Effector memory CD8-positive, alpha-beta T cell (primary cell): ENCODE data around the gene SPI1.

Experiments
- ATAC-seq: fragments of 150-1000 bp; cut with Tn5 transposase; replicated peaks from 2 replicates; pipeline ENCODE4 v1.10.0; 2021; ENCODE audit warnings: mild to moderate bottlenecking, moderate library complexity
- DNase-seq, 3 experiments: peaks; one replicate each; pipeline ENCODE4 v3.0.0; 2021
- H3K27ac Mint-ChIP-seq, 2 donors: one replicate each; pipeline ENCODE4 v1.8.0; 2022; ENCODE audit warnings: mild to moderate bottlenecking in 2 of 2, mixed read lengths in 2 of 2, moderate library complexity in 2 of 2
- H3K27me3 Mint-ChIP-seq, 2 donors: one replicate each; pipeline ENCODE4 v1.8.0; 2022; ENCODE audit warnings: mixed read lengths in 2 of 2
- H3K36me3 Mint-ChIP-seq: one replicate; pipeline ENCODE4 v1.8.0; 2022; ENCODE audit warnings: mild to moderate bottlenecking, moderate library complexity, mixed read lengths; ENCODE audit not compliant: insufficient read depth
- H3K4me1 Mint-ChIP-seq, 2 donors: one replicate each; pipeline ENCODE4 v1.8.0; 2022; ENCODE audit warnings: low read depth in 2 of 2, mixed read lengths in 2 of 2
- H3K4me3 Mint-ChIP-seq, 2 donors: one replicate each; pipeline ENCODE4 v1.8.0; 2022; ENCODE audit warnings: mild to moderate bottlenecking in 2 of 2, mixed read lengths in 2 of 2, moderate library complexity in 2 of 2
- H3K9me3 Mint-ChIP-seq, 2 donors: one replicate each; pipeline ENCODE4 v1.8.0; 2022; ENCODE audit warnings: mixed read lengths in 2 of 2
- total RNA-seq, 9 experiments: gene quantifications; one replicate each; lab custom pipeline; 2026; lab: John Stamatoyannopoulos, UW

Gene SPI1
- 0 to 0.67 (median 0) reads per million in 9 experiments for total RNA-seq

GRCh38 chr11:47378010-47378835 lies at the start of gene SPI1:
SPI1 (minus strand) TSS chr11:47378547; CDS start chr11:47378353, 194 bp downstream.
- no peak within 1 kb of the TSS for H3K27ac Mint-ChIP-seq

DNA sequence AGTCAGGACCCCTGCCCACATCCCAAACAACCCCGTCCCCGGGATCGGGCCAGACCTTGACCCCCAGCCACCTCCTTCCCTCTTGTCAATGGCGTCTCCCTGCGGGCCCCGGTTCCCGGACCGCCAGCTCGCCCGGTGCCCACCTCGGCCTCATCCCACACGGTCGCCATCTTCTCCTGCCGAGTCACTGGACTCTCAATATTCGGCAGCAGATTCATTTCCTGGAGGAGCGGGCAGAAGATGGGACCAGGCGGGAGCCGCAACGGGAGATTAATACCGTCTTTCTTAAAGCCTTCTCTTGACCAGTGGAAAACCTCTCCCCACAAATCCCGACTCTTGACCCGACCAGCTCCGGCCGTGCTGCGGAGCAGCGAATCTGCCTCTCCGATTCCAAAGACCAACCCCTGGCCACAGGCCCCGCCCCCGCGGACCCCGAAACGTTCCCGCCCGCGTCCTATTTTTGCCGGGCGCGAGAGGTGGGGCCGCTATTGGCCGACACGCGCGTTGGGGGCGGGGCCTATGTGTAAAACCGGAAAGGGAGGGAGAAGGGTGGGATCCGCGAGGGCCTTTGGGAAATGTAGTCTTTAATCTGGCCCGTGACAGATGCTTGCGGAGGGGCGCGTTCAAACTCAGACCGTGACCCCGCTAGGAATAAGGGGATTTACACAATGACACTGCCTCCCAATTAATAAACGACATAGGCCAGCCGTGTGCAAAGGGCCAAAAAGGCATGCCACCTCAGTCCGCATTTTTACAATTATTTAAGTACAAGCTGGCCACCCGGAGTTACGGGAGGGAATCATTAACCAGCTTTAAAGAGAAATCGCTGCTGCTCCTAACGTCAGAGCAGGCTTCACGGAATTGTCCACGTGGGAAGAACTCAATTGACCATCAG lies 48.0 kb upstream of the SPI1 start, which contains the start of gene PSMC3:
Gene PSMC3 (minus strand): TSS at position 378 of the 895 bp plus-strand sequence. CDS start 160 bp downstream, at position 218.
- Mint-ChIP-seq H3K4me3 (peak within 1 kb of the TSS; percentile 97 to 99), H3K36me3 (peaks cover 44% of the 10 kb centered on the region), H3K27ac (peak within 1 kb of the TSS; percentile 98 to 99), H3K27me3 (no peaks in the 10 kb centered on the region), H3K4me1 (peaks cover 23 to 25% of the 10 kb centered on the region in 2 donors), H3K9me3 (no peaks in the 10 kb centered on the region)
- DNase-seq (peak; percentile 96 to 98 (median 97)), ATAC-seq (peak; percentile 95)

More at GRCh38 chr11:47378010-47378835, at the start of gene SPI1:
- DNase-seq (no peak), ATAC-seq (peak; percentile 53)
- Mint-ChIP-seq H3K4me3 (peak within 1 kb of the TSS in 1 of 2 donors; percentile 44), H3K9me3 (no peaks in the 10 kb centered on the region), H3K36me3 (no peaks in the 10 kb centered on the region), H3K27me3 (no peaks in the 10 kb centered on the region), H3K4me1 (no peaks in the 10 kb centered on the region)

- H3K9me3 Mint-ChIP-seq: no peaks in the 10 kb centered on the region
- H3K36me3 Mint-ChIP-seq: peaks cover 51% of the 10 kb centered on the region
- peak overlapping the region; percentile 97 to 99 for H3K4me3 Mint-ChIP-seq
- peak overlapping the region; percentile 98 to 99 for H3K27ac Mint-ChIP-seq
- no peak for ATAC-seq
- no peaks in the 10 kb centered on the region for H3K27me3 Mint-ChIP-seq
- H3K4me1 Mint-ChIP-seq: peaks cover 23 to 25% of the 10 kb centered on the region in 2 donors
- no peak for DNase-seq
These were observed 47.3 kb upstream of the SPI1 start for GRCh38 chr11:47425611-47426010.

- H3K27ac Mint-ChIP-seq: peak overlapping the region; percentile 33 to 67
- DNase-seq: no peak
- ATAC-seq: no peak
- H3K4me1 Mint-ChIP-seq: peaks cover 9 to 11% of the 10 kb centered on the region in 2 donors
- H3K9me3 Mint-ChIP-seq: no peaks in the 10 kb centered on the region
- H3K27me3 Mint-ChIP-seq: no peaks in the 10 kb centered on the region
- H3K36me3 Mint-ChIP-seq: peaks cover 69% of the 10 kb centered on the region
- H3K4me3 Mint-ChIP-seq: no peak overlapping the region
These were observed 40.3 kb upstream of the SPI1 start for GRCh38 chr11:47418454-47419259.

DNA sequence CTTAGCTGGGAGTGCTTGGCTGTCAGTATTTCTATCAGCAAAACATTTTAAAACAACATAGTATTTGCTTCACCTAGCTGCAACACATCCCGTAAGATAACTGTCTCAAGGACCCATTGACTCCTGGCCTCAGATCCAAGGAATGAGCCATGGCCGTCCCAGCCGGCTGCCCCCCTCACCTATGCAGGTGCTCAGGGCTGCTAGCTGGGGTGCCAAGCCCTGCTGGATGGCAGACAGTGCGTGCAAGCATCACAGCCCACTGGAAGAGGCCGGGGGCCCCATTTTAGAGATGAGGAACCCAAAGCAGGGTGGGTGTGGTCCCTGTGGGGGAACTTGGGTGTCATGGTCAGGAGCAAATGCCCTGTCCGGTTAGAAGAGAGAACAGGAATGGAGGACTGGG lies 39.4 kb upstream of the SPI1 start:
- no peak for DNase-seq
- peak overlapping the region; percentile 33 to 67 for H3K27ac Mint-ChIP-seq
- ATAC-seq: no peak
- H3K4me3 Mint-ChIP-seq: no peak overlapping the region
- no peaks in the 10 kb centered on the region for H3K27me3 Mint-ChIP-seq
- H3K36me3 Mint-ChIP-seq: peaks cover 69% of the 10 kb centered on the region
- H3K9me3 Mint-ChIP-seq: no peaks in the 10 kb centered on the region
- H3K4me1 Mint-ChIP-seq: peaks cover 9% of the 10 kb centered on the region in 2 donors

DNA sequence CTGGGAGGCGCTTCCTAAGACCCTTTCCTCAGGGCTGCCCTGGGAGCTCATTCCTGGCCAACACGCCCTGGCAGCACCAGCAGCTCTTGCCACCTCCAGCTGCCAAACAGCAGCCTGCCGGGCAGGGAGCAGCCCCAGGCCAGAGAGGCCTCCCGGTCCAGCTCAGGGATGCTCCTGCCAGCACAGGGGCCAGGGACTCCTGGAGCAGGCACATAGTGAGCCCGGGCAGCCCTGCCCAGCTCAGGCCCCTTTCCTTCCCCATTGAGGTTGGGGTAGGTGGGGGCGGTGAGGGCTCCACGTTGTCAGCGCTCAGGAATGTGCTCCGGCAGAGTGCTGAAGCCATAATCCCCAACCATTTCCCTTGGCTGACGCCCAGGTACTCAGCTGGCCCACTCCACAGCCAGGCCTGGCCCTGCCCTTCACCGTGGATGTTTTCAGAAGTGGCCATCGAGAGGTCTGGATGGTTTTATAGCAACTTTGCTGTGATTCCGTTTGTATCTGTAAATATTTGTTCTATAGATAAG lies 37.7 kb upstream of the SPI1 start:
- ATAC-seq (no peak), DNase-seq (no peak)
- H3K36me3 Mint-ChIP-seq: peaks cover 52% of the 10 kb centered on the region

GRCh38 chr11:47415091-47415854 lies 36.9 kb upstream of the SPI1 start:
- H3K27ac Mint-ChIP-seq: no peak overlapping the region
- H3K27me3 Mint-ChIP-seq: no peaks in the 10 kb centered on the region
- H3K9me3 Mint-ChIP-seq: no peaks in the 10 kb centered on the region
- H3K4me1 Mint-ChIP-seq: peaks cover 9 to 14% of the 10 kb centered on the region in 2 donors
- ATAC-seq (no peak), DNase-seq (no peak)
- H3K36me3 Mint-ChIP-seq: peaks cover 44% of the 10 kb centered on the region
- H3K4me3 Mint-ChIP-seq: no peak overlapping the region

More for the DNA sequence above, 37.7 kb upstream of the SPI1 start:
- peaks cover 9 to 14% of the 10 kb centered on the region in 2 donors for H3K4me1 Mint-ChIP-seq
- no peaks in the 10 kb centered on the region for H3K27me3 Mint-ChIP-seq
- no peak overlapping the region for H3K4me3 Mint-ChIP-seq
- peak overlapping the region in 1 of 2 donors; percentile 49 for H3K27ac Mint-ChIP-seq
- no peaks in the 10 kb centered on the region for H3K9me3 Mint-ChIP-seq

DNA sequence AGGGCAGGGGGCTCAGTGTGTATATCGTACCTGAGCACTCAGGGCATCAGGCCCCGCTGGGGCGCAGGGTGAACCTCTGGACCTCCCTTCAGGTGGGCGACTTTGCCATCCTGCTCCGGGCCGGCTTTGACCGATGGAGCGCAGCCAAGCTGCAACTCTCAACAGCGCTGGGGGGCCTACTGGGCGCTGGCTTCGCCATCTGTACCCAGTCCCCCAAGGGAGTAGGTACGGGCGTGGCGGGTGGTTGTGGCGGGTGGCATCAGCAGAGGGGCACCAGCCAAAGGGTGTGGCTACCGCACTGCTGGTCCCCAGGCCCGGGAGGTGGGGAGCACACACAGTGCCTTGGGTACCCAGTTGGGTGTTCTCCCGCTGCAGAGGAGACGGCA lies 36.3 kb upstream of the SPI1 start:
- no peaks in the 10 kb centered on the region for H3K9me3 Mint-ChIP-seq
- H3K4me3 Mint-ChIP-seq: no peak overlapping the region
- peaks cover 10 to 15% of the 10 kb centered on the region in 2 donors for H3K4me1 Mint-ChIP-seq
- no peaks in the 10 kb centered on the region for H3K27me3 Mint-ChIP-seq
- ATAC-seq: no peak
- DNase-seq: no peak
- H3K36me3 Mint-ChIP-seq: peaks cover 38% of the 10 kb centered on the region
- peak overlapping the region; percentile 16 to 61 for H3K27ac Mint-ChIP-seq

GRCh38 chr11:47413908-47414684 lies 35.7 kb upstream of the SPI1 start:
- Mint-ChIP-seq H3K4me3 (no peak overlapping the region), H3K9me3 (no peaks in the 10 kb centered on the region), H3K27ac (peak overlapping the region; percentile 16 to 61), H3K27me3 (no peaks in the 10 kb centered on the region), H3K4me1 (peaks cover 16 to 20% of the 10 kb centered on the region in 2 donors), H3K36me3 (peaks cover 38% of the 10 kb centered on the region)
- no peak for ATAC-seq
- no peak for DNase-seq

DNA sequence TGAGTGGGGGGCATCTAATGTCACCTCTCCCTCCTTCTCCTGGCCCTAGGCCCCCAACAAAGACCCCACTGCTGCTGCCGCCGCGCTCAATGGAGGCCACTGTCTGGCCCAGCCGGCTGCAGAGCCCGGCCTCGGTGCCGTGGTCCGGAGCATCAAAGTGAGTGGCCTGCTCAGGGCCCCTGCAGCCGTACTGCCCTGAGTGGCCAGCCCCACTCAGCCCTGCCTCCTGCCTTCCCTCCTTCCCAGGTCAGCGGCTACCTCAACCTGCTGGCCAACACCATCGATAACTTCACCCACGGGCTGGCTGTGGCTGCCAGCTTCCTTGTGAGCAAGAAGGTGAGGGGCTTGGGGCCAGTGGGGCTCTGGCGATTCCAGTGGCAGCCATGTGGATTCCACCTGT lies 35.0 kb upstream of the SPI1 start:
- no peak overlapping the region for H3K4me3 Mint-ChIP-seq
- peaks cover 38% of the 10 kb centered on the region for H3K36me3 Mint-ChIP-seq
- DNase-seq (no peak), ATAC-seq (no peak)
- no peaks in the 10 kb centered on the region for H3K9me3 Mint-ChIP-seq
- H3K27me3 Mint-ChIP-seq: no peaks in the 10 kb centered on the region
- H3K27ac Mint-ChIP-seq: peak overlapping the region in 1 of 2 donors; percentile 16
- H3K4me1 Mint-ChIP-seq: peaks cover 20 to 22% of the 10 kb centered on the region in 2 donors

GRCh38 chr11:47411884-47412746 lies 33.8 kb upstream of the SPI1 start:
- H3K9me3 Mint-ChIP-seq: no peaks in the 10 kb centered on the region
- H3K4me3 Mint-ChIP-seq: no peak overlapping the region
- H3K27me3 Mint-ChIP-seq: no peaks in the 10 kb centered on the region
- H3K27ac Mint-ChIP-seq: no peak overlapping the region
- H3K4me1 Mint-ChIP-seq: peaks cover 24 to 25% of the 10 kb centered on the region in 2 donors
- DNase-seq (peak; percentile 44 to 51 (median 47)), ATAC-seq (no peak)
- H3K36me3 Mint-ChIP-seq: peaks cover 31% of the 10 kb centered on the region
